ENCODE data around the gene GAL3ST3. TPM values are rescaled to one million over a fixed set of nuclear protein-coding genes. Genes with fewer than 3 reads are reported as not detected.
A peak's percentile ranks its signal among the peaks of the same experiment; 100 is the strongest.
"Not testable (repeated sequence)": the region's sequence is repeated elsewhere in the genome, so short reads cannot be mapped to it uniquely, and the experiment has no call there.

The GAL3ST3 gene
- total and polyA plus RNA-seq, 2 donors (not counting 1 experiment from before 2014, with no cell fraction given), result not detected

DNA sequence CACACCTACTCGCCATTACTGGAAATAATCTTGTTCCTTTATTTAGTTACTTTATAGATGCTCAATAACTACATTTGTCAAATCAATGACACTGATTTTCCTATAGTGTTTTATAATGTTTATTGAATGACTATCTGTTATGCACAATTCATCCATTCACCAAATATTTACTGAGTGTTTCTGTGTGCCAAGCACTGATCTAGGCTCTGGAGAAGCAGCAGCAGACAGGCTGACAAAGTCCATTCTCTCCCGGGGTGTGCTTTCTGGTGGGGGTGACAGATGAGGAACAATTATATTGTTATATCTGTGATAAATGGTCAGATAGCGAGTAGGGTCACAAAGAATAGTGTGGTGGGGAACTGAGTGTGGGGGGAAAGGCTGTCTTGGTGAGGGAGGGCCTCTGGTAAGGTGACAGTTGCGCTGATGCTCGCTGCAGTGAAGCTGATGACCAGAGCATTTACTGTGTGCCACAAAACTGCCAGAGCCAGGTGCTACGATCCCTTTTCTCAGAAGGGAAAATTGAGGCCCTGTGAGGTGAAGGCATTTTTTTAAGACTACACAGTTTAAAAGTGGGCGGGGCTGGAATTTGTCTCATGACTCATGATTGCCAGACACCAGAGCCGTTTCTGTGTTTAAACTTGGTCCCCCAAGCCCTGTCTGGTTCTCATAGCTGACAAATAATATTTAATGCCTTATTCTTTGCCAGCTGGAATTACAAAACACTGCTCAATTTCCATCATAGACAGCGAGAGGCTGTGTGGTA lies 31.3 kb upstream of the GAL3ST3 start:
- no peak overlapping the region for H2AFZ ChIP-seq (ENCODE audit: insufficient read depth, low read depth, low read length, poor library complexity, severe bottlenecking)
- H3K79me2 ChIP-seq (ENCODE audit: control insufficient read depth, insufficient read depth, low read length), result peaks cover 92% of the 10 kb centered on the region

GRCh38 chr11:66078949-66079348 lies 30.0 kb upstream of the GAL3ST3 start:
- peak overlapping the region; percentile 81 for H3K4me2 ChIP-seq (replicated peaks; ENCODE audit: low read depth, low read length, poor library complexity, severe bottlenecking)
- ATAC-seq (ENCODE audit: low read depth); intact Hi-C loops (cut with micrococcal nuclease); H3K4me3 ChIP-seq (ENCODE audit: control extremely low read depth in 1 of 5, extremely low read depth in 1 of 5, insufficient read depth in 1 of 5, low read depth in 2 of 5, low read length in 4 of 5); POLR2A ChIA-PET; H4K20me1 ChIP-seq (ENCODE audit: control insufficient read depth, insufficient read depth, low read length, poor library complexity, severe bottlenecking); H3K9ac ChIP-seq (ENCODE audit: low read length); H3K9me3 Mint-ChIP-seq (ENCODE audit: insufficient read depth); H2AFZ ChIP-seq (ENCODE audit: insufficient read depth, low read depth, low read length, poor library complexity, severe bottlenecking); H3K27me3 Mint-ChIP-seq; H3K9me3 ChIP-seq (ENCODE audit: control extremely low read depth in 1 of 3, control insufficient read depth in 2 of 3, insufficient read depth in 1 of 3, low read length in 2 of 3); H3K27me3 ChIP-seq (replicated peaks in 1 of 4; ENCODE audit: control extremely low read depth in 1 of 4, control insufficient read depth in 3 of 4, insufficient read depth in 4 of 4, low read length in 3 of 4); DNase-seq: not testable (repeated sequence)
- H3K27ac ChIP-seq (ENCODE audit: low read length in 2 of 2), result peak overlapping the region; percentile 45 to 93
- peaks cover 76 to 83% of the 10 kb centered on the region in 2 donors for H3K4me1 ChIP-seq (ENCODE audit: control insufficient read depth in 2 of 2, insufficient read depth in 2 of 2, low read length in 2 of 2)
- Mint-ChIP-seq H3K27ac (peak overlapping the region; percentile 96), H3K4me3 (peak overlapping the region; percentile 52), H3K4me1 (peaks cover 85% of the 10 kb centered on the region)
- H3K36me3 ChIP-seq (replicated peaks in 1 of 2; ENCODE audit: control extremely low read depth in 1 of 2, control insufficient read depth in 1 of 2, extremely low read depth in 1 of 2, insufficient read depth in 2 of 2, low read length in 1 of 2), result peaks cover 3 to 22% of the 10 kb centered on the region in 2 experiments
- whole genome bisulfite sequencing (ENCODE audit: insufficient coverage), result 100% methylated on average over 1 of the region's 7 CpGs
- CTCF ChIA-PET, result interaction anchor here (6.6 kb wide), 1 partner anchor 10 kb away, joined by 98 read pairs; the partner anchor contains the start of gene PACS1
- peaks cover 92% of the 10 kb centered on the region for H3K79me2 ChIP-seq (ENCODE audit: control insufficient read depth, insufficient read depth, low read length)

More for the DNA sequence above, 31.3 kb upstream of the GAL3ST3 start:
- peak overlapping the region; percentile 80 for H3K4me3 Mint-ChIP-seq
- ATAC-seq (ENCODE audit: low read depth), result peak; percentile 34
- H3K27me3 ChIP-seq (replicated peaks in 1 of 4; ENCODE audit: control extremely low read depth in 1 of 4, control insufficient read depth in 3 of 4, insufficient read depth in 4 of 4, low read length in 3 of 4), result no peaks in the 10 kb centered on the region
- peak overlapping the region; percentile 59 for H3K9ac ChIP-seq (ENCODE audit: low read length)
- WGBS (ENCODE audit: insufficient coverage), result 59% methylated on average over 5 of the region's 9 CpGs
- H3K9me3 Mint-ChIP-seq (ENCODE audit: insufficient read depth), result no peaks in the 10 kb centered on the region
- no peaks in the 10 kb centered on the region for H3K9me3 ChIP-seq (ENCODE audit: control extremely low read depth in 1 of 3, control insufficient read depth in 2 of 3, insufficient read depth in 1 of 3, low read length in 2 of 3)
- CTCF ChIA-PET, result interaction anchor here (1.0 to 6.6 kb wide), 10 partner anchors 11 to 142 kb away, joined by 3 to 98 read pairs (median 7); partner anchors contain the start of gene PACS1
- no peaks in the 10 kb centered on the region for H4K20me1 ChIP-seq (ENCODE audit: control insufficient read depth, insufficient read depth, low read length, poor library complexity, severe bottlenecking)
- intact Hi-C loops (cut with micrococcal nuclease), result loop anchor here (2.0 kb wide), 2 partner anchors 21 to 47 kb away; no protein-coding TSS in a partner anchor
- H3K27ac ChIP-seq (ENCODE audit: low read length in 2 of 2), result peak overlapping the region; percentile 76 to 93
- DNase-seq, result peak; percentile 50
- H3K4me3 ChIP-seq (ENCODE audit: control extremely low read depth in 1 of 5, extremely low read depth in 1 of 5, insufficient read depth in 1 of 5, low read depth in 2 of 5, low read length in 4 of 5), result peak overlapping the region in 1 of 5 experiments; percentile 60
- H3K4me2 ChIP-seq (replicated peaks; ENCODE audit: low read depth, low read length, poor library complexity, severe bottlenecking), result peak overlapping the region; percentile 81
- H3K4me1 Mint-ChIP-seq, result peaks cover 90% of the 10 kb centered on the region
- H3K27me3 Mint-ChIP-seq, result no peaks in the 10 kb centered on the region
- peaks cover 3 to 15% of the 10 kb centered on the region in 2 experiments for H3K36me3 ChIP-seq (replicated peaks in 1 of 2; ENCODE audit: control extremely low read depth in 1 of 2, control insufficient read depth in 1 of 2, extremely low read depth in 1 of 2, insufficient read depth in 2 of 2, low read length in 1 of 2)
- TF ChIP-seq EZH2 (IDR thresholded peaks at IDR 0.05; ENCODE audit: borderline replicate concordance, insufficient read depth, low read depth, low read length, poor library complexity, severe bottlenecking) (no peak), CTCF (IDR thresholded peaks at IDR 0.05) (no peak)
- H3K4me1 ChIP-seq (ENCODE audit: control insufficient read depth in 2 of 2, insufficient read depth in 2 of 2, low read length in 2 of 2), result peaks cover 86 to 89% of the 10 kb centered on the region in 2 donors
- peak overlapping the region; percentile 95 for H3K27ac Mint-ChIP-seq
- POLR2A ChIA-PET, result interaction anchor here (1.7 to 2.7 kb wide), 4 partner anchors 9 to 36 kb away, joined by 4 to 23 read pairs (median 10); partner anchors contain the start of gene PACS1
